Stimulated activated CD4-positive, alpha-beta T cell treated with anti-CD3 and anti-CD28 coated beads, Interleukin-4, amount 100 ng/mL, for 24 hours (primary cell): ENCODE data around the gene RSPH10B2.
"Not testable (repeated sequence)": the region's sequence is repeated elsewhere in the genome, so short reads cannot be mapped to it uniquely, and the experiment has no call there.

Source experiments
- DNase-seq: peaks from one replicate; pipeline ENCODE4 v3.0.0-alpha.2; 2020

RSPH10B2 gene

DNA sequence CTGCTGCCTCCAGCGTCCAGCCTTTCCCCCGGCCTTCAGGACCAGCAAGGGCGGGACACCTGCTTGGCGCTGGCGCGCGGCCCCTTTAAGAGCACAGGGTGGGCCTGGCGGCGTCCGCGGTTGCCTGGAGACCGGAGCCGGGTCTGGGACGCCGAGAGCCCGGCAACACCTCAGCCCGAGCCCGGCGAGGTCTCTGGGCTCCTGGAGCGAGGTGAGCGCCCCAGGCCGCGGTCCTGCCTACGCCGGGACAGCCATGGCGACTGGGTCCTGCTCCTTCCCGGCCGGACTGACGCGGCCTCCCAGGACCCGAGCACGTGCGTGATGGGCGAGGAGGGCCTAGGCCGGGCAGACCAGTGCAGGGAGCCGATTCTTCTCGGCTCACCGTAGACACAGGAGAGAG is at the start of gene RSPH10B2:
RSPH10B2 (plus strand) TSS at position 140 of the 400 bp plus-strand sequence. CDS start 3,575 bp downstream, outside the sequence.
- DNase-seq: not testable (repeated sequence)

DNA sequence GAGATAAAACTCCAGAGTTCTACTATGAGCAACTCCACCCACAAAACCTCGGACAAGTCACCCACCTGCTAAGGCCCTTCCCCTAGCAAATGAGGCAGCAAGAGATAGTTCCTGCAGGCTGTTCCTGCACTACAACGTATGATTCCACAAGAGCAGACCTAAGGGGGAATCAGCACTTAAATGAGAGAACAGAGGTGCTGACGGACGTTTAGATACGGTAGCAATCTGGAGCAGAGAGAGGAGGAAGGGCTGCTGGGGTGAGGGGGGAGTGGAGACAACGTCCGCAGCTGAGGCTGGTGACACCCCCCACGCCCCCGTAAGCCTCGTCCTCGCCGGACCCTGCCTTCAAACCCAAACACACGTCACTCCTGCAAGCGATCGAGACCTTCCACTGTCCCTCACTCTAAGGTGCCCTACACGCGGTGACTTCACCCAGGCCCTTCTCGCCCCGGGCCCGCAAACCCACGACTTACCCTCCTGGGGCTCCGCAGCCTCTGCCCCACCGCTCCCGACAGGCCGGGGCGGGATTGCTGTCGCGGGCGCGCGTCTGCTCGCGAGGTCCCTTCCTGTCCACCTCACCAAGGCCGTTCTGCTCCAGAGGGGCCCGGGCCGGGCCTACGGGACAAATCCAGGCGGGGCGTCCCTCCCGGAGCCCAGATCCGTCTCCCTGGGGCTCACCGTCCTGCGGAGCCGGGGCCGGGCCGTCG is 47.8 kb upstream of the RSPH10B2 start:
- DNase-seq: peak; percentile 33

DNA sequence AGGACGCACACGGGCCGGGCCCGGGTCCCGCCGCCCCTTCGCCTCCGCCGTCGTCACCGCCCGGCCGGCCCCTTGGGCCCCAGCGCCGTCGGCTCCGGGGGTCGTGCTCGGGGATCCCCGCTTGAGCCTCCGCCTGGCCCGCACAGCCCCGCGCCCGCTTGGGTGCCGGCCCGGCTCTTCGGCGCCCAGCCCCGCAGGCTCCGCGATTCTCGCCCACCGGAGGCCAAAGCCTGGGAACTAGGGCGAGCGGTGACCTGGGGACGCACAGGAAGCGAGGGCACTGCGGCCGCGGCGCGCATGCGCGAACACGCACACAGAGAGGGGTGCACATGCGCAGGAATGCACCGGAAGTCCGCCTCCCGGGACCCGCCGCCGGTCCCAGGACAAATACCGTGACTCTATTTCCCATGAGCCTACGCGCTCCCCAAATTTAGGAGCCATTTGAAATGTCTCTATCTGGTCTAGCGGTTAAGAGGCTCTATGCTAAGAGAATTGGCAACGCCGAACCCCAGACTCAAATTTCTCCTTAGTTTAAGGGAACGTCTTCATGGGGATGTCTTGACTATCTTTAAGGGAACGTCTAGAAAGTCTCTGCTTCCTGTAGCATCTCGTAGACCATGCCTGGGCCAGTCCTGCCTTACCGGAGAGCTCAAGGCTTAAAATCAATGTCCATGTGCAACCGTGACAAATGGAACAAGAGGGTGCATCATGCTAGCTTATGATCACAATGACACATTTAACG is 47.1 kb upstream of the RSPH10B2 start, which contains the start of gene ZNF12:
ZNF12 (minus strand) TSS at position 282 of the 742 bp plus-strand sequence. CDS start 1,774 bp downstream, outside the sequence.
- peak; percentile 96 for DNase-seq

DNA sequence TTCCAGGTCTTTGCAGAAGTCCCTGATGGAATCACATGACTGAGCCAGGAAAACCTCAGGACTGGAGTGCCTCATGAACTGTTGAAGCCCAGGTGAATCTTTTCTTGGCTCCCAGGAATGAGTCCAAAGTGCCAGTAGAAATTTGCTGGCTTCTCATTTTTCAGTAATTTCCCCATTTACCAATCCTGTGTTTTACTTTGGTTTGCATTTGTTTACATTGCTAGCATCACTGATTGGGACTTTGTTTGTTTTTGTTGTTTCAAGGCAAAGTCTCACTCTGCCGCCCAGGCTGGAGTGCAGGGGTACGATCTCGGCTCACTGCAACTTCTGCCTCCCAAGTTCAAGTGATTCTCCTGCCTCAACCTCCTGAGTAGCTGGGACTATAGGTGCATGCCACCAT is 45.6 kb upstream of the RSPH10B2 start:
- DNase-seq: no peak

DNA sequence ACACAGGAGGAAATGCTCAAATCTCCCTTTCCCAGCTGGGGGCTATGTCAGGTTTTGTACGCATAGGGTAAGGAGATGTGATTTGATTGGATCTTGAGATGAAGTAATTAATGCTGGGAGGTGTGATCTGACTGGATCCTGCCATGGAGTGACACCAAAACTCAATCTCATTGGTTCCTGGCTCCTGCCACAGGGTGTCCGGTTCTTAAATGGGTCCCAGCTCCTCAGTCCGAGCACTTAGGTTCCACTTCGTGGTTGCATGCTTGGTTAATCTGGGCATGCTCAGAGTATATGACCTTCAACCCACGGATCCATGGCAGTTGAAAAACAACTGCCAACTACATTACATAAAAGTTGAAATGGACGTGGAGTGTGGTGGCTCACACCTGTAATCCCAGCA is 44.1 kb upstream of the RSPH10B2 start:
- DNase-seq: peak; percentile 8

DNA sequence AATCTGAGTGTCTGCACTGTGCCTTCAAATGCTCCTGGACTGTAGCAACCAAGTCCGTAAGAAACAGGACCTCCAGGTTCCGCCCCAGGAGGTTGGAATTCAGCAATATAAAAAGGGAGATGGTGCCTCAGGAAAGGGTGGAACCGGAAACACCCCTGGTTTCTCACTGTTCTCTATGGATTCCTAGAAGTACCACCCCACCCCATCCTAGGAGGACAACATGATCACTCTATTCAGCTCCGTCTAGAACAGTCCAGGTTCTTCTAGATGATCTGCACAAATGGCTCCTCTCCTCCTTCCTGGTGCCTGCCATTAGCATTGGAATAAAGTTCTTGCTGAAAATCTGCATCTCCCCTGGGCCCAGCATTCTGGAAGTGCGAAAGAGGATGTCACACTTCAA is 39.5 kb upstream of the RSPH10B2 start:
- no peak for DNase-seq

DNA sequence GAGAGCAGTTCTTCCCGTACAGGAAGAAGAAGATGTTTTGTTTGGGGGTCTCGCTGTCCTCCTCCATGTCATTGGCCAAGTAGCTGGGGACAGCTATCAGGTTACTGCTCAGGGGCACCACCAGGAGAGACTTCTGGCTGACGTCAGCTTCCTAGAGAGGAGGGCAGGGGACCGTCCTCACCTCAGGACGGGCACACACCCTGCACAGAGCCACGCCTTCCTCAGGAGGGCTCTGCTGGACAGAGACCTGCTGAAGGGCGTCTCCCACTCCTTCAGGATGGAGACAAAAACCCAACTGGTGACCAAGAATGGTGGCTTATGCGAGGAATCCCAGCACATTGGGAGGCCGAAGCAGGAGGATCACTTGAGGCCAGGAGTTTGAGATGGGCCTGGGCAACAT is 38.0 kb upstream of the RSPH10B2 start:
- DNase-seq: not testable (repeated sequence)

DNA sequence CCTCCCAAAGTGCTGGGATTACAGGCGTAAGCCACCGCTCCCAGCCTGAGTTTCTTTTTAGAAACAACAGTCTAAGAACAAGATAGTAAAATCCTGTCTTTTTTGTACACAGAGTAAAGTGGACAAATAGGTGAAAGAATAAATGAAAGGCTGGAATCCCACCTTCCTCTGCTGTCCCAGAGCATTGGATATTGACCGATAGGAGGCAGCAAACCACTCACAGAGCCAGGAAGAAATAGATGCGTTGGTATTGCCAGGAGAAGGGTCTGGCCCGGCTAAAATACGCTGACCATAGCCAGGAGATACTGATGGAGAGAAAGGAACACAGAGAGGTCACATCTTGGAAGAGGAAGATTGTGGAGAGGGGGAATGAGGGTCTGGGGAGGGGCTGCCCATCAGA is 35.8 kb upstream of the RSPH10B2 start:
- no peak for DNase-seq

DNA sequence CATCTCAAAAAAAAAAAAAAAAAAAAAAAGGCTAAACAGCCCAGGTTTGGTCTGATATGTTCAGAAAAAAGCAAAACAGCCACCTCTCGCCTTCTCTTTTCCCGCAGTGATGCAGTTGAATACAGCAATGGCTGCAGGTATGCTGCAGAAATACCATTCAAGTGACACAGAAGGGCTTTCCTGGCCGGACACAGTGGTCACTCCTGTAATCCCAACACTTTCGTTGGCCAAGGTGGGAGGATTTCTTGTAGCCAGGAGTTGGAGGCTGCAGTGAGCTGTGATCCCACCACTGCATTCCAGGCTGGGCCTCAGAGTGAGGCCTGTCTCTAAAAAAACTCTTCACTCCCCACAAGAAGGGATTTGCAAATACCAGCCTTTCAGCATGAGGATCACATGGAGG is 29.6 kb upstream of the RSPH10B2 start:
- not testable (repeated sequence) for DNase-seq

DNA sequence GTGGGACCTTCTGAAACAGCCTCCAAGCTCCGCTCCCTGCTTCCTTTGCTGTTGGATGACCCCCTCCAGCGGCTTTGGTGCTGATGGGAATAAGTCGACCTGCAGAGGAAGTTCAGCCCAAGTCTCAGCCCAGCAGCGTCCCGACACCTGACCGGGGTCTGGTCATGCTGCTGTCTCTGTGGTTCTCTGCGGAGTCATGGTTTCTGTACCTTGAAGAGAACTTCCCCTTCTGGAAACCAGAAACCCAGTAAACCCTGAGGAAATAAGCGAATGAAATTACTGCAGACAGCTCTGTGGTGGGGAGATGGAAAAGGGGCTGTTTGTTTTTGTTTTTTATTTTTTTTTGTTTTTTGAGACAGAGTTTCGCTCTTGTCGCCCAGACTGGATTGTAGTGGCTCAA is 28.9 kb upstream of the RSPH10B2 start:
- no peak for DNase-seq

DNA sequence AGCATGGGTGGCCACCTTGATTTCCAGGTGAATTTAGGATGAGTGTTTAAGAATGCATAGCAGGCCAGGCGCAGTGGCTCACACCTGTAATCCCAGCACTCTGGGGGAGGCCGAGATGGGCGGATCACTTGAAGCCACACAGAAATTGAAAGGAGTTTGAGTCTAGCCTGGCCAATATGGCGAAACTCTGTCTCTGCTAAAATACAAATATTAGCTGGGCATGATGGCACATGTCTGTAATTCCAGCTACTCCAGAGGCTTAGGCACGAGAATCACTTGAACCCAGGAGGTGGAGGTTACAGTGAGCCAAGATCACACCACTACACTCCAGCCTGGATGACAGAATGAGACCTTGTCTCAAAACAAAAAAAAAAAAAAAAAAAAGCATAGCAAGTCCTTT is 27.6 kb upstream of the RSPH10B2 start:
- DNase-seq: not testable (repeated sequence)

DNA sequence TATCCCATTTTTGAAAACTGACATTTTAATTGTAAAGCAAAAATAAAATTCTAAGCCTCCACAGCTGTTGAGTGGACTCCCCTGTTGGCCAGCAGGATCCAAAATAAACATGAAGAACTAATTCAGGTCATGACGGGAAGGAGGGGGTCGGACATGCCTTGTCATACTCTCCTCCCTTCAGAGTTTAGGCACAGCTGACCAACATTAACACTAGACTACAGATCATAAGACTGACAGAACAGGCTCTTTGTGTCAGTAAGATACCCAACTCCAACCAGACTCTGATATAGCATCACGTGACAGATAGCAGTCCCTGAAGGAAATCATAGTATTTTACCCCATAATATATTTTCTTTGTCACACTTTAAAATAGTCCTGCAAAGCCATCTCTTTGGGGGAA is 26.2 kb upstream of the RSPH10B2 start:
- DNase-seq: no peak

DNA sequence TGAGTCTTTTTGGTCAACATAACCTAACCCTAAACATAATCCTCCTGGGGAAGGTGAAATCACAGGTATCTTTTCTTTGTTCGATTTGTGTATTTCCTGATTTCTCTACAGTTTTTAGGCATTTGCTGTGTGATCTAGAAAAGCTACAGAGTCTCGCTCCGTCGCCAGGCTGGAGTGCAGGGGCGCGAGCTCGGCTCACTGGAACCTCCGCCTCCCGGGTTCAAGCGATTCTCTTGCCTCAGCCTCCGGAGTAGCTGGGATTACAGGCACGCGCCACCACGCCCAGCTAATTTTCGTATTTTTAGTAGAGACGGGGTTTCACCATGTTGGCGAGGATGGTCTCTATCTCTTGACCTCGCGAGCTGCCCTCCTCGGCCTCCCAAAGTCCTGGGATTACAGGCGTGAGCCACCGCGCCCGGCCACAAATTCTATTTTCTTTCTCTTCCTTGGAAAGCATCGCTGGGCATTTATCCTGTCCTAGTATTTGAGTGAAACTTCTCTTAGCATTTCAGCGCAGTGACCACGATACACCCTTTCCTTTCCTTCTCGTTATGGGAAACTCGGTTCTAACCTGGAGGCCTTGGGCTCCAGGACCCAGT is 24.9 kb upstream of the RSPH10B2 start:
- not testable (repeated sequence) for DNase-seq

DNA sequence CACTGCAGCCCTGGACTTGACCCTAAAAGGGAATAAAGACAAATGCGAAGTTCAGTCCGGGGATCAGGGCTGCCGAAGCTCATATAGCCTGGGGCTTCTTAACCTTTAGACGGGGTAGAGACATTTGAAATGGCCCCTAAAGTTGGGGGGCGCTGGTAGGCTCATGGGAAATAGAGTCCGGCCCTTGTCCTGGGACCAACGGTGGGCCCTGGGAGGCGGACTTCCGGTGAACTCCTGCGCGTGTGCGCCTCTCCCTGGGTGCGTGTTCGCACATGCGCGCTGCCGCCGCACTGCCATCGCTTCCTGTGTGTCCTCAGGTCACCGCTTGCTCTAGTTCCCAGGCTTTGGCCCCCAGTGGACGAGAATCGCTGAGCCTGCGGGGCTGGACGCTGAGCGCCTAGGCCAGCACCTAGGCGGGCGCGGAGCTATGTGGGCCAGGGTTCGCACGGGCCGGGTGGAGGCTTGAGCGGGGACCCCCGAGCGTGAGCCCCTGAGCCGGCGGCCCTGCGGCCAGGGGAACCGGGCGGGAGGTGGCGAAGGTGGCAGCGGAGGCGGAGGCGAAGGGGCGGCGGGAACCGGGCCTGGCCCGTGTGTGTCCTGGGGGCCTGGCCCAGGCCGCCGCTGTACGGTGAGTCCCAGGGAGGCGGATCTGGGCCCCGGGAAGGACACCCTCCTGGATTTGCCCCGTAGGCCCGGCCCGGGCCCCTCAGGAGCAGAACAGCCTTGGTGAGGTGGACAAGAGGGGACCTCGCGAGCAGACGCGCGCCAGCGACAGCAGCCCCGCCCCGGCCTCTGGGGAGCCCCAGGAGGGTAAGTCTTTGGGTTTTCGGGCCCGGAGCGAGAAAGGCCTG is 24.2 kb upstream of the RSPH10B2 start:
- peak; percentile 86 for DNase-seq

DNA sequence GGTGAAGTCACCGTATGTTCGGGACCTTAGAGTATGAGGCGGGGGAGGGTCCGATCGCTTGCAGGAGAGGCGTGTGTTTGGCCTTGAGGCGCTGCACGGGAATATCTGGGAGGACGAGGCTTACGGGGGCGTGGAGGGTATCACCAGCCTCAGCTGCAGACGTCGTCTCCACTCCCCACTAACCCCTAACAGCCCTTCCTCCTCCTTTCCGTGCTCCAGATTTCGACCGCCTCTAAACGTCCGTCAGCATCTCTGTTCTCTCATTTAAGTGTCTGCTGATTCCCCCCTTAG is 23.6 kb upstream of the RSPH10B2 start:
- DNase-seq: no peak

DNA sequence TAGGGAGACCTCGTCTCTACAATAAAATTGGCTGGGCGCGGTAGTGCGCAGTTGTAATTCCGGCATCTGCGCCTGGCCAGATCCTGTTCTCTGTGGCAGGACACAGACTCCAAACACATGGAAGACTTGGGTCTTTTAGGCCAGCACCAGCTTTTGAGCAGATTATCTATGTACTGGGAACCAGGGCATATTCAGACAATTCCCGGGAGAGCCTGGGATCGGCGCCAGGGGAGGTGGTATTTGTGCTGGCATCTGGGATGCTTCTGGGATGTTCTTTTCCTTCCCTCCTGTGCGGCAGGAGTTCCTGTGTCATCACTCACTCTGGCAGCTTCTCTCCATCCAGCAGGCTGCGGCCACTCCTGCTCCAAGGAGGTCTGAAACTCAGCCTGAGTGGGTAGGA is 15.5 kb upstream of the RSPH10B2 start:
- not testable (repeated sequence) for DNase-seq

DNA sequence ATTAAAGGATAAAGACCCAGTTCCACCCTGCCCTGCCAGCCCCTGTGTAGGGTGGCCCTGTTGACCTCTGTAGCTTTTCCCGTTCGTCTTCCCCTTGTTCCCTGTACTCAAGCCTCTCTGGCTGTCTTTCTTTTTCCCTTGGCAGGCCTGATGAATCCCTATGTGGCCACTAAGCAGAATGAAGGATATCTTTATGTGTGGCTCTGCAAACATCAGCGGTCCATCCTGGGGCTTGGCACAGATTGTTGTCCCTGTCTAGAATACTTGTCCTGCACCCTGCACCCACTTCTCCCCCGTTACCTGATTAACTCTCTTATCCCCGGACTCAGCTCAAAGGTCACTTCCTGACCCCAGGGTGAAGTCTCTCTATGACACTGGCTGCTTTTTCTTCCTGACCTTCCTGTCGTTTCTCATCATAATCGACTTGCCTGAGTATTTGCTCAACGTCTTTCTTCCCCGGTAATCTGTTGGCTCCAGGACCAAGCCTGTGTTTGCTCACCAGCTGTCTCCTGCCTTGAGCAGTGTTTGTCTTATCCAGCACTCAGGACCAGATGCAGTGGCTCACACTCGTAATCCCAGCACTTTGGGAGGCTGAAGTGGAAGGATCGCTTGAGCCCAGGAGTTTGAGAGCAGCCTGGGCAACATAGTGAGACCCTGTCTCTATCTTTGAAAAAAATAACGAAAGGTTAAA is 9.3 kb upstream of the RSPH10B2 start:
- DNase-seq: not testable (repeated sequence)

DNA sequence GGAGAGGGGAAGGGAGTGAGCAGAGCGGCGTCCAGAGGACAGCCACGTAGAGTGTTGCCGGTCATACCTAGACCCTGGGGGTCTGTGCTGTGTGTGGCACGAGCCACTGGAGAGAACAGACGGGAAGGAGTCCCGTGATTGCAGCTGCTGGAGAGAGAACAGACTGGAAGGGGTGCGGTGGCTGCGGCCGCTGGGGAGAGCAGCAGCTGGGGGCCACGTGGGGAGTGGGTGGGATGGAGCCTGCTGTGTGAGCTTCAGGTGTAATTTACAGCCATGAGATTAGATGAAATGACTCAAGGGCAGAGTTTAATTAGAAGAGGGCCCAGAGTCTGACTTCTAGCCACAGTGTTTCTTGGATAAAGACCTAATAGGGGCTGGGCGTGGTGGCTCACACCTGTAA is 4.6 kb upstream of the RSPH10B2 start:
- not testable (repeated sequence) for DNase-seq

DNA sequence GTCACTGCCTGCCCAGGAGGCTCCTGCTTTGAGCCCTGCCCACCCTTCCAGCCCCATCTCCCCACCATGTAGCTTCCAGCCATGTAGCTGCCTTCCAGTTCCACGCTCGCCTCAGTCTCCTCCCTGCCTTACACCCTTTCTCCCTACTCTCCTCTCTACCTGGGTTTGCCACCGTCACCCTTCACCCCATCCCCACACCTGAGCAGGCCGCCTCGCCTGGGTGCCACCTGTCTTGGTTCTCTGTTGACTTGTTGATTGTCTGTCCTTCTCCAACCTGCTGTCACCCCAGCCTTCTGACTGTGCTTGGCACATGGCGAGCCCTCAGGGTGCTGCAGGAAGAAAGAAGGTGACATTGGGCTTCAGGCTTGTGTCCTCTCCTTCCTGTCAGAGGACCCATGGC is 3.7 kb upstream of the RSPH10B2 start:
- DNase-seq: not testable (repeated sequence)

DNA sequence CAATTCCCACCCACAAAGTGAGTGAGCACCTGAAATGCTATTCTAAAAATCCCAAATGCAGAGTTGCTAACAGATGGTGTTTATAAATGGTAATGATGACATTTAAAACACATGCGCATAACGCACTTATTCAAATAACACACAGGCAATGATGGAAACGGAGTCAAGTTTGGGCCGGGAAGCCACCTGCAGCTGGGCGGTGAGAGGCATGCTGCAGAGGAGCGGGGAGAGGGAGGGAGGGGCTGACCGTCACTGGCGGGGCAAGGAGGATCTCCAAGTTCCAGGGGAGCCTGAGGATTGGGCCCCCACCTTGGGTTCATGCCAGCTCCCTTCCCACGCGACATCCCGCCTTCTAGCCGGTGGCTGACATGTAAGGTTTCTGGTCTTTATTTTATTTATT is 7.3 kb downstream of the RSPH10B2 start:
- not testable (repeated sequence) for DNase-seq

DNA sequence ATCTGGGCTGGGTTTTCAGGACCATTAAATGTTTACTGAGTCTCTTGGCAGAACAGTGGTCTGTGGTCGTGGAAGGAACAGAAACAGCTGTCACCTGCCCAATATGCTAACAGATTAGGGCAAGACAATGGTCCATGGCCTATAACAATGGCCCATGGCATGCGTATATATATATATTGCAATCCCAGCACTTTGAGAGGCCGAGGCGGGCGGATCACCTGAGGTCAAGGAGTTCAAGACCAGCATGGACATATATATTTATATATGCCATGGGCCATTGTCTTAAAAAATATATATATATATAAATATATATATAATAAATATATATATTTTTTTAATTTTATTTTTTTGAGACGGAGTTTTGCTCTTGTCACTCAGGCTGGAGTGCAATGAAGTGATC is 27.7 kb downstream of the RSPH10B2 start:
- not testable (repeated sequence) for DNase-seq

DNA sequence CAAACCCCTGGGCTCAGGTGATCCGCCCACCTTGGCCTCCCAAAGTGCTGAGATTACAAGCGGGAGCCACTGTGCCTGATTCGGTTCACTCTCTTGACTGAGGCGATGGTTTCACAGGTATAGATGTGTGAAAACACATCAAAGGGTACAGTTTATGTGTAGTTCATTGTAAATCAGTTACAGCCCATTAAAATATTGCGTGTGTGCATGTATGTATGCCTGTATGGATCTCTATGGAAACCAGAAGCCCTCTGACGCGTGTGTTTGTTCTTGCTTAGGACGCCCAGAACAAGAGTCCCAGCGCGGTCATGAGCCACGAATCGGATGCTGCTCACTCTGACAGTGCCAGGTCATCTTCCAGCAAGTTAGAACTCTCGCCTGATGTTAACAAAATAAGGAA is 35.5 kb downstream of the RSPH10B2 start:
- DNase-seq: not testable (repeated sequence)
